ENCODE results near the gene C11orf97.

C11orf97 gene

GRCh38 chr11:94544646-94545263 lies 32.5 kb downstream of the C11orf97 start:
- in situ Hi-C loops (cut with MboI; ENCODE audit: low pct_unique_long_range_greater_than_20kb, low sequenced_read_pairs, unreplicated experiment): no loop called here
- DNase-seq (ENCODE audit: low spot score): no peak
- TF ChIP-seq CTCF (IDR thresholded peaks at IDR 0.05; ENCODE audit: extremely low read depth, insufficient read depth, missing control alignments): no peak

GRCh38 chr11:94545264-94546161 lies 33.3 kb downstream of the C11orf97 start:
- DNase-seq (ENCODE audit: low spot score): no peak
- TF ChIP-seq CTCF (IDR thresholded peaks at IDR 0.05; ENCODE audit: extremely low read depth, insufficient read depth, missing control alignments): no peak
- in situ Hi-C loops (cut with MboI; ENCODE audit: low pct_unique_long_range_greater_than_20kb, low sequenced_read_pairs, unreplicated experiment): no loop called here

DNA sequence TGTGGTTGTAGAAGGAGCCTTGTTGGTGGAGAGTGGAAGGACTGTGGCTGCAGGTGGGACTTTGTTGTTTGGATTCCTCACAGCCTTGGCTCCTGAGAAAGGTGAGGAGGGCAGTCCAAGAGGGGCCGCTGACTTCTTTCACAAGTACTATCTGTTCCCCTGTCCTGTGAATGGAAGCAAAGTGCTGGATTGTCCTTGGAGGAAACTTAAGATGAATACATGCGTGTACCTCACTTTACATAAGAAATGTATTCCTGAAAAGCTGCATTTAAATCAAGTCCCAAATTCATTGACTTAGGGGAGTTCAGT lies 33.9 kb downstream of the C11orf97 start:
- no peak for TF ChIP-seq CTCF (IDR thresholded peaks at IDR 0.05; ENCODE audit: extremely low read depth, insufficient read depth, missing control alignments)
- DNase-seq (ENCODE audit: low spot score): no peak
- in situ Hi-C loops (cut with MboI; ENCODE audit: low pct_unique_long_range_greater_than_20kb, low sequenced_read_pairs, unreplicated experiment): no loop called here

- no peak for TF ChIP-seq CTCF (IDR thresholded peaks at IDR 0.05; ENCODE audit: extremely low read depth, insufficient read depth, missing control alignments)
- DNase-seq (ENCODE audit: low spot score): no peak
- in situ Hi-C loops (cut with MboI; ENCODE audit: low pct_unique_long_range_greater_than_20kb, low sequenced_read_pairs, unreplicated experiment): no loop called here
These were observed 34.6 kb downstream of the C11orf97 start for GRCh38 chr11:94546886-94547285.

DNA sequence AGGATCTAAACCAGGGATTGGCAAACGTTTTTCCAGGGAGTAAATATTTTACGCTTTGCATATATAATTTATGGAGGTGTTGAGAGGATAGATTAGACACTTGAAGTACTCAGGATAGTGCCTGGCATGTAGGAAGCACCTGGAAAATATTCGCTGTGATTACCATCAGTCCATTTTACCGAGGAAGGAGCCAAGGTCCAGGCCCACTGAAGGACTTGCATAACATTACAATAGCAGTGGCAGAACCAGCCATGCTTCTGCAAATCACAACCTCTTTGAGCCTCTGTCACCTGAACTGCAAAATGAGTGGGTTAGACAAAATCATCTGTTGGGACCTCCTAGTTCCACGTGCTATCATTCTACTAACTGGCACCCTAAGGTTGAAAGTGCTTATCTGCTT lies 36.9 kb downstream of the C11orf97 start:
- DNase-seq (ENCODE audit: low spot score): no peak
- in situ Hi-C loops (cut with MboI; ENCODE audit: low pct_unique_long_range_greater_than_20kb, low sequenced_read_pairs, unreplicated experiment): no loop called here
- no peak for TF ChIP-seq CTCF (IDR thresholded peaks at IDR 0.05; ENCODE audit: extremely low read depth, insufficient read depth, missing control alignments)

- in situ Hi-C loops (cut with MboI; ENCODE audit: low pct_unique_long_range_greater_than_20kb, low sequenced_read_pairs, unreplicated experiment): no loop called here
- TF ChIP-seq CTCF (IDR thresholded peaks at IDR 0.05; ENCODE audit: extremely low read depth, insufficient read depth, missing control alignments): no peak
- peak; percentile 49 for DNase-seq (ENCODE audit: low spot score)
These were observed 38.3 kb downstream of the C11orf97 start for GRCh38 chr11:94550513-94550912.

Data from GM13977 (cell line).